HEK293T (cell line): Measurements from ENCODE around the gene CMTM7.

Experiments
- BHLHE40 ChIP-seq: fragments of 450-650 bp; IDR thresholded peaks from 2 replicates; pipeline ENCODE4 v1.6.1; 2016; ENCODE audit warnings: mild to moderate bottlenecking, moderate library complexity, borderline replicate concordance
- HDGF ChIP-seq: fragments of 450-650 bp; IDR thresholded peaks from 2 replicates; pipeline ENCODE4 v1.6.1; 2017; ENCODE audit warnings: antibody characterized with exemption, borderline replicate concordance
- SP1 ChIP-seq: fragments of 450-650 bp; IDR thresholded peaks from 2 replicates; pipeline ENCODE4 v1.6.1; 2017

DNA sequence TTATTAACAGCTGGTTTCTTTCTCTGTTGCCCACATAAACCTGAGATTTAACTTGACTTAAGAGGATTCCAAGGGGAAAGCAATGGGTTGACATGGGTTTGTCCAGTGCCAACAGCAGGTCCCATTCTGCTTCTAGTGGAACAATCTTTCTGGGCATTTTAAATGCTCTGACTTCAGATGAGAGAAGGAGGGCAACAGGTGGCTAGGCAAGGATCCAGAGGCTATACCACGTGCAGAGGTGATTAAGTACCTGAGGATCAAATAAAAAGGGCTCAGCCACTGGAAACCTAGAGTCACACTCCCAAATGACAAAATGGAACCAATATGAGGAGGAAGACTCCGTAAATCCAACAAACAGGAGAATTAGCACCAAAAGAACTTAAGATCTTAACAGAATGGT, 82.5 kb downstream of the CMTM7 start:
- TF ChIP-seq HDGF (no peak), BHLHE40 (no peak), SP1 (no peak)
